Middle frontal gyrus (tissue), 1 donor: ENCODE data around the gene AHSG.

Source experiments
- DNase-seq: peaks from one replicate; pipeline ENCODE4 v3.0.0-alpha.2; 2015; ENCODE audit warnings: low spot score; ENCODE audit errors: extremely low spot score

AHSG gene

GRCh38 chr3:186640473-186640818 is 27.6 kb downstream of the AHSG start:
- no peak for DNase-seq

GRCh38 chr3:186640929-186641328 is 28.1 kb downstream of the AHSG start:
- DNase-seq: no peak

DNA sequence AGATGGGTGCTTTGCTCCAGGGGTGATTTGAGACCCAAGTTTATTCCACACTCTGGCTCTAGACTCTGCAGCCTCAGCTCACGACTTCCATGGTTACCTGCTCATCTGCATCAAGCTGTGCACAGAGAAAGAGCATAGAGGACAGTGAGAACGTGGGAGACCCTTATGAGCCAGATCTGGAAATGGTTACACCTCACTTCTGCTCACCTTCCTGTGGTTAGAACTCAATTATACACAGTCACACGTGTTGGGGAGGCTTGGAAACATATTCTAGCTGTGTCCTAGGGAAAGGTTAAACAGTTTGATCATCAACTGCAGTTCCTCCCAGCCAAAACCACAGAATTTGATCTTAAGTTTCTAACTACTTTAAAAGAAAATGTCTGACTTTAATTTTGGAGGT is 29.2 kb downstream of the AHSG start:
- no peak for DNase-seq

GRCh38 chr3:186643493-186643892 is 30.6 kb downstream of the AHSG start:
- no peak for DNase-seq

DNA sequence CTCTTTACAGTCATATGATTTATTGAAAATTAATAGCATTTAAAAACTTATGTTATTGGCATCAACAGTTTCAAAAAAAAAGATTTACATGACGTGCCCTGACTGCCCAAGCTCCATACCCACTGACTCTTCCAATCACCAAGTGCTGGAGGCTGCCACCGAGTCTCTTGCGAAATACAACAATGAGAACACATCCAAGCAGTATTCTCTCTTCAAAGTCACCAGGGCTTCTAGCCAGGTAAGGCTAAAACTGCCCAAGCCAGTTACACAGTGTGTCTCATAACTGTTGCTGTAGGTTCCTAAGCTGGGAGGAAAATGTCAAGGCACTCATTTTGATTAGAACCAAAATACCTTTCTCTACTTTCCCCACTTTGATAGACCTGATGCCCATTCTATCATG is 31.8 kb downstream of the AHSG start:
- no peak for DNase-seq

DNA sequence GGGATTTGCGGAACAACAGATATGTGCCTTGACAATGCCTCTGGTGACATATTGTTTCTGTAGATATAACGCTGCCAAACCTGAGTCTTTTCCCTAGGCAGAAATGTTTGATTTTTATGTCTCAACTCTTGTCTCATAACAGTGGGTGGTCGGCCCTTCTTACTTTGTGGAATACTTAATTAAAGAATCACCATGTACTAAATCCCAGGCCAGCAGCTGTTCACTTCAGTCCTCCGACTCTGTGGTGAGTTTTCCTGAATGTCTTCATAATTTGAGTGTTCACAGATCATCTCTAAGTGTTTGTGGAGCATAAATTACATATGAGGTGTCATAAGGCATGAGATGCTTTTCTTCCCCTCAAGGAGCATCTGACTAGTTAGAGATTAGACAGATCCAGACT is 33.2 kb downstream of the AHSG start:
- no peak for DNase-seq

DNA sequence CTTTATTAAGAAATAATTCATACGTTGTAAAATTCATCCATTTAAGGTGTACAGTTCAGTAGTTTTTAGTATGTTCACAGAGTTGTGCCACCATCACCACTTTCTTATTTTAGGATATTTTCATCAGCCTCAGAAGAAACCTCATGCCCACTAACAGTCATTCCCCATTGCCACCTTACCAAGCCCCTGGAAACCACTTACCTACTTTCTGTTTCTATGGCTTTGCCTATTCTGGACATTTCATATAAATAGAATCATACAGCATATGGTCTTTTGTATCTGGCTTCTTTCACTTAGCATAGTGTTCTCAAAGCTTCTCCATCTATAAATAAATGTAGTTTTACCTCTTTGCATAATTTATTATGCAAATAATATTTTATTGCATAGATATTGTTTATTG is 34.0 kb downstream of the AHSG start:
- DNase-seq: no peak

GRCh38 chr3:186648851-186649250 is 36.0 kb downstream of the AHSG start:
- no peak for DNase-seq

DNA sequence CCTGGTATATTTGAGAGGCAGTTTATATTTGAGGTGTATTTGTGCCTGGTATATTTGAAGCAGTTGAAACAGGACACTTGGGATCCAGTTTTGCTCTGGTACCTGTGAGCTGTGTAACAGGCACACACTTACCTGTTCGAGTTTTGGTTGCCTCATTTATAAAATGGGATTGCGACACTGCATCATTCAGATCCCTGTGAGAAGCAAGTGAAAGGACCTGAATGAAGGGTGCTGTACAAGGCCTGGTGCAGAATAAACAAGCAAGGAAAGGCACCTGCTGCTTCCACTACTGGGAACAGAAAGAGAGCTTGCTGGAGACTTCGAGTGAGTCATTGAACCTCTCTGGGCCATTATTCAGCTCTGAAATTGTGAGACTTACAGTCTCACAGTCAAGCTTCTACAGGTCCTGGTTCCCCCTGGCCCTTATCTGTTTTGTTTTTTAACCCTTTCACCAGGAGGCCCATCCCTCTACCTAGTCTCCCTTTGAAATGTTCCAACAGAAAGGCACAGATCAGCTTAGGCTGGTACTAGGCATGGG is 38.9 kb downstream of the AHSG start:
- no peak for DNase-seq

GRCh38 chr3:186653080-186653707 is 40.3 kb downstream of the AHSG start:
- no peak for DNase-seq

DNA sequence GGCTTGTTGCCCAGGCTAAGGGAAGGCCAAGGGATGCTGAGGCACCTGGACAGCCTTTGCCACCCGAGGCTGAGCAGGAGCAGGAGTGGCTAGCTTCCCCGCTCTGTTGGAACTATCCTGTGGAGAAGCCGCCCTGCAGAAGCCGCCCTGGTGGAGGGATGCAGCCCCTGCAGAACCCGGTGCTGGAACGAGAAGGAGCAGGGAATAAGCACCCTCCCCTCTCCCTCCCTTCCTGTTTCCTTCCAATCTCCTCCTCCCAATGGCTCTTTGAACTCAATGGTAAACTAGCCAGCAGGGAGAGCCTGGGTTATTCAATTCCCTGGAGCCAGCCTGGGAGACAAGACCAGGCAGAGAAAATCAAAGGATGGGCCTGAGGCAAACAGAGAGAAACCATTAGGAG is 41.1 kb downstream of the AHSG start:
- no peak for DNase-seq

- DNase-seq: no peak
These were observed 50.7 kb downstream of the AHSG start for GRCh38 chr3:186663361-186664118.

DNA sequence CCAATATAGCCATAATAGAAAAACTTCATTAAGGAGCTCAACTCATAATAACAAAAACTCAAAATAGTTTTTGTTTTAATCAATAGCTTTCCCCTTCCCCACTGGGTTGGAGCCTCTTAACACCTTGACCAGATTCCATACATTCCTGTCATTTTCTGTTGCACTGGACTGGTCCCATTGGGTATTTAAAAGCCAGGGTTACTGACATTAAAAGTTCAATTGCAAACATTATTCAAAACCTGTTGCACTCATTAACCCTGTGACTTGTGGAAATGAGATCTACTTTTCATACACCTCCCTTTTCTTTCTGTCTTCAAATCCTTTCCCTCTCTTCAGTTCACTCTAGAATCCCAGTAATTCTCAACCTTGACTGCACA is 51.2 kb downstream of the AHSG start:
- DNase-seq: no peak

GRCh38 chr3:186664506-186664905 is 51.6 kb downstream of the AHSG start:
- DNase-seq: no peak

- no peak for DNase-seq
These were observed 52.8 kb downstream of the AHSG start, which contains the start of gene HRG for GRCh38 chr3:186665625-186666188. Gene HRG, plus strand, starts transcription at chr3:186666014. Its CDS starts 18 bp downstream, at chr3:186666032.

DNA sequence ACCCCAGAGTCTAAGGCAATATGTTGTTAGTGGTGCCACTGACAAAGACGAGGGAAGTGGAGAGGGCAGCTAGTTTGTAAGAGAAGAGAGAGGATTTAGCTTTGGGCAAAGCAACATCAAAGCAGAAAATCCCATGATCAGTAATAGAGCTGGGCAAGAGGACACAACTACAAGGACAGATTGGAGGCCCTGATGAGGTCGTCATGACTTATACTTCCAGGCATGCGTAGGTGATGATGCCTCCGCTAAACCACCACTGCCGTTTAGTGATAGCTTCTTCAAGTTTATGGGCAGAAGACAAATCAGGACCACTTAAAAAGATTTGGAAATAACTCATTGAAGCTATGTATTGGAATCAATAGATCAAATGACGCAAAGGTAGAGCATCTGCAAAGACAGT is 55.6 kb downstream of the AHSG start:
- DNase-seq: no peak

DNA sequence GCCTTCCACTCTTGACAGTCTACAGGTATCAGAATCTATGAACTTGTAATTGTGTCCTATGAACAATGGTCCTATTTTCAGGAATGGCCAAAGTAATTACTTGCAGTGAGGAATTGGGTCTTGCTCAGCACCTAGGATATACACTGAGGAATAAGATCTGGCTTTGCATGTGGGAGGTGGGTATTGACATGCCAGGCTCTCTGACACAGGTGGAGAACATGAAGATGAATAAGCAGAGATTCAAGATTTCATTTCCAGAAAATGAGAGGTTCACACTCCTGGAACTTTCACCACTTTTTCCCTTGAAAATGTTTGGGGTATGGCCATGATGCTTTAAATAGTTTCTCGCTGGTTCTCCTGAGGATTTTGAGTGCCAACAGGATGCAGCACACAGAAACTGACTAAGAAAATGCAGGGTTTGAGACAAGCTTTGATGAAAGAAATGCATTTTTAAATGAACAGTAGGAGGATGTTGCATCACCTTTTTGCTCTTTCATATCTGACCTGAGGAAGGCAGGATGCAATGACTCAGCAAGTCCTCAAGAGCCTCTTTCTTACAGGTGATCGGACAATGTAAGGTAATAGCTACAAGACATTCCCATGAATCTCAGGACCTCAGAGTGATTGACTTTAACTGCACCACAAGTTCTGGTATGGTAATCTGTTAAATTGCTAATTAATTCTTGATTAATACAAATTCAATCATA is 56.7 kb downstream of the AHSG start:
- no peak for DNase-seq

DNA sequence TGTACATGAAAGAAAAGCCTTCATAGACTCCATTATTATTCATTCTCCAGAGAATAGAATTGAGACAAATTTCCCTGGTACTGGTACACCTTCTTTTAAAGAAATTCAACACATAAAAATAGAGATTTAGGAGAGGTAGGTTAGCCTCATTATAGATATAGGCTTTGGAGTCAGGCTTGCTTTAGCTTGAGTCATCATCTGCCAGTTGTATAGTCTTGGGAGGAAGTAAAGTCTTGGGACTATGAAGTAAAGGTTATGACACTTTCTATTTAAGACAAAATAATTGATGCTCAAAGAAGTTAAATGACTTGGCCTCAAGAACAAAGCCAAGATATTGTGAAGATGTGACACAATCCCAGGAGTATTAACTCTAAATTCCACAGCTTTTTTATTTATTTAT is 57.3 kb downstream of the AHSG start:
- no peak for DNase-seq
